Activated T-cell treated with anti-CD3 and anti-CD28 coated beads for 1 hour (primary cell): ENCODE data around the gene UBE2L3.
A peak's percentile ranks its signal among the peaks of the same experiment; 100 is the strongest.
"Not testable (repeated sequence)": the region's sequence is repeated elsewhere in the genome, so short reads cannot be mapped to it uniquely, and the experiment has no call there.

Experiments used
- DNase-seq: peaks from one replicate; pipeline ENCODE4 v3.0.0-alpha.2; 2020; ENCODE audit warnings: low read depth

The UBE2L3 gene

DNA sequence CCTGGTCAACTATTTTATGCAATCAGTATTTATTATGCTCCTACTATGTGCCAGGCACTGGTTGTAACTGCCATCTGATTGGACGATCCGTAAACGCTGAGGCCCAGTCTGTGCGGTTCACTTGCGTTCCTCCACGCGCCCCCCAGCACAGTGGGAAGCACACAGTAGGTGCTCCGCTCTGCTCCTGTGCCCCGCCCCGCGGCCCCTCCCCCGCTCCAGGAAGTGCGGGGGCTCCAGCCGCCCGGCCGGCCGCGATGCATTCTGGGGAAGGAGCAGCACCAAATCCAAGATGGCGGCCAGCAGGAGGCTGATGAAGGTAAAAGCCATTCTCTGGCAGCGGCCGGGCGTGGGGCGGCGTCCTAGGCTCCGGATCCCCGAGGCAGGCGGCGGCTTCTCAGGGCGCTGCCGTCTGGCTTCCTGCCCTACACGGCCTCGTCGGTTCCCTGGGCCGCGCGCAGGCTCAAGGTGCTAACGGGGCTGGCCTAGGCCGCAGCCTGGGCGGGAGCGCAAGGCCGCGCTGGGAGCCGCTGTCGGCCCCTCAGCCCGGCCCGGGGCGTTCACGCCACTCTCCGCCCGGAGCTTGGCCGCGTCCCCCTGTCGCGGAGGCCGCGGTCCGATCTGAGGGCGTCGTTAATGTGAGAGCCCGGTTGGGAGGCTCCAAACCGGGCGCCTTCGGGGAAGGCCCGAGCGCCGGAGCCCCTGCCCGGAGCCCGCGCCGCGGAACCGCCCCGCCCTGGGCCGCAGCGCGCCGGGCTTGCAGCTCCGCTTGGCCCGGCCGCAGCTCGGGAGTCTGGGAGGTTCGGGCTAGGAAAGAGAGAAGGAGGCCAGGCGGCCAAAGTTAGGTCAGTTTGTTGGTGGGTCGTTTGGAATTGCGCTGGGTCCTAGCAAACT lies at the start of gene UBE2L3:
TSS of gene UBE2L3 (plus strand) at position 259 of the 891 bp plus-strand sequence. CDS start at position 290, 31 bp downstream.
- peak; percentile 78 for DNase-seq

GRCh38 chr22:21526705-21527500 lies 40.6 kb upstream of the UBE2L3 start:
- not testable (repeated sequence) for DNase-seq

GRCh38 chr22:21531525-21531924 lies 36.0 kb upstream of the UBE2L3 start:
- DNase-seq, result not testable (repeated sequence)

DNA sequence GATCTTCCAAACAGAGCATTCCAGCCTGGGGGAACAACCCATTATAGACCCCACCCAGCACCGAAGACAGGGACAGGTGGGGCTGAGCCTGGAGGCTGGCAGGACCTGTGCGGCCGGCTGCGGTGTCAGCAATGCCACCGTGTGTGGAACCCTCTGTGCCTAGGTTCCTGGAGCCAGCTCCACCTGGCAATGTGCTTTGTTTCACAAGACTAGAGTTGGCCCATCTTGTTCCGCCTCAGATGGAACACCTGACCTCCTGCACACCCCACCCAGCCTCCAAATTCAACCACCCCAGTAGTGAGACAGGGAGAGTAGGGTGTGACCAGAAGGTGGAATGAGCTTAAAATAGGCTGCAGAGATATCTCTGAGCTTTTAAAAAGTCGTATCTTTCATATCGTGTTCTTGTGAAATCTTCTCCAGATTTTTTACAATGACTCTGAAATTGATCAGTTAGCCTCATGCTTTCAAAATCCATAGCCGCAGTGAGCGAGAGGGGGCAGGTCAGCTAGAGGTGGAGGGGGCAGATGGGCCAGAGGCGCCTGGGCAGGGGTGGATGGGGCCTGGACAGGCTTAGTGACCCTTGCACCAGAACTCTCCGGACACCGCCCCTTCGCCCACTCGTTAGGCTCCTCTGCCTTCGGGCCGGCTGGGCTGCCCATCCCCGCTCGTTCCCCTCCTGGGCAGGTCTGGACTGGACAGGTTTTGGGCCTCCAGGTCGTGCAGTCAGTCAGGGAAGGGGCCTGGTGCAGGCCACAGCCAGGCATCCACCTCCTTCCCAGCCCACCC lies 34.5 kb upstream of the UBE2L3 start:
- DNase-seq, result not testable (repeated sequence)

GRCh38 chr22:21539862-21540261 lies 27.7 kb upstream of the UBE2L3 start:
- DNase-seq, result not testable (repeated sequence)

DNA sequence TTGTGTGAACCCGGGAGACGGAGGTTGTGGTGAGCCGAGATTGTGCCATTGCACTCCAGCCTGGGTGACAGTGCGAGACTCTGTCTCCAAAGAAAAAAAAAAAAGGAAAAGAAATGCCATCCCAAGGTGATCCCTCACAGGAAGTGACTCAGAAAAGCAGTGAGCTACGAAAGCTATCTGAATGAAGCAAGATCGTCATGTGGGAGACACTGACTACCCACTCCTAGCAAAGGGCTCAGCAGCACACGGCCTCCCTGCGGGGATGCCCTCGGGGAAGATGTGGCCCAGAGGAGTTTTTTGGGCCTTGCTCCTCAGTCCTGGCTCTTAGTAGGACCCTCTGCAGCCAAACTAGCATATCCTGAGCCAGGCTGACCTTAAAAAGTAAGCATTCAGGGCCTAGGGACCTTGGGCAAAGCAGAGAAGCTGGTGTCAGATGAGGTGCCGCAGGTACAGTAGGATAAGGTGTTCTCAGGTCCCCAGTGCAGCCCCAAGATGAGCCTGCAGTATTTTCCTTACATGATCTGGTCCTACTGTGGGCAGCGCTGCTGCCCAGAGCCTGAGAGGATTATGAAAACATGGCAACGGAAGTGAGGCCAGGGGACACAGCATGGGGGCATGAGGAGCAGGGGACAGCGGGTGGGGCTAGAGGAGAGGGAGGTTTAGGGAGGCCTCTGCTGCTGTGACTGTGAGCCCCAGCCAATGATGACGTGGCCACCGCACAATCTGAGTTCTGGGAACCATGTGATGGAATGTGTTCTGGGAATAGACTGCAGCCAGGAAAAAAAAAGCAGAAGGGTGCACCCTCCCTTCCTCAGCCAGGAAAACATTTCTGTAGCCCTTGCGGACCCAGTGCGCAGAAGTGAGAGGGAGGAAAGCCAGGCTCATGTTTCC lies 22.8 kb upstream of the UBE2L3 start:
- not testable (repeated sequence) for DNase-seq

DNA sequence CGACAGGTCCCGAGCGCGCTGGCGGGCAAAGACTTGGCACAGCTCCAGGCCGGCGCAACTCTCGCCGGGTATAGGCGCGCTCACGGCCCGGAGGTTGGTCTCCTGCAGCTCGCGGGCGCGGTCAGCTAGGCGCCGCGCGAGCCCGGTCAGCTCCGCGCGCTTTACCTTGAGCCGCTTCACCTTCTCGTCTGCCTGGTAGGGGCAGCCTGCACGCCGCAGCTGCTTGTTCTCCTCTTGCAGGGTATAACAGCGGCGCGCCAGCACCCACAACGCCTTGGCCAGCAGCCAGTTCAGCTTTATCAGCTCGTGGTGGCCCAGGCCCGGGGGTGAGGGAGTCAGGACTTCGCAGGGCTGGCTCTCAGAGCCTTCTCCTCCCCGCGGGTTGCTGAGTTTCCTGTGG lies 18.0 kb upstream of the UBE2L3 start:
- DNase-seq, result not testable (repeated sequence)

- DNase-seq, result not testable (repeated sequence)
Observed at GRCh38 chr22:21550008-21550677, 17.4 kb upstream of the UBE2L3 start.

GRCh38 chr22:21550678-21551047 lies 16.9 kb upstream of the UBE2L3 start:
- not testable (repeated sequence) for DNase-seq

DNA sequence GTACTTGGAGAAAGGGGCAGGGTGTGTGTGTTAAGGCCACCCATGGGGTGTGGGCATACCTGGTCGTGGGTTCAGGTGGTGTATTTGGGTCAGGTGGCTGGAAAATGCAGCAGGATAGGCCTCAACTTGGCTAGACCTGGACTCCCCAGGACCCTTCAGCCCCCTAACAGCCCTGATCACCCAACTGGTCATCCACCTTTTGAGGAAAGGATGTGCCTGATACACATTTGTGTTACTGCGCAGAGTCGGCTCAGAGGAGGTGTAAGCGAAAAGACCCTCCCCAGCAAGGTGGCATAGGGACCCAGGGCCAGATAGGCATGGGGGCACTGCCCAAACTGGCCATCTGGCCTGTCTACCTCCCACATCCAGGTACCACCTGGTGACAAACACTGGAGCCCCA lies 16.2 kb upstream of the UBE2L3 start, which contains the start of gene RIMBP3C:
TSS of gene RIMBP3C (minus strand) at position 101 of the 400 bp plus-strand sequence. CDS start 485 bp downstream, outside the sequence.
- DNase-seq, result not testable (repeated sequence)

DNA sequence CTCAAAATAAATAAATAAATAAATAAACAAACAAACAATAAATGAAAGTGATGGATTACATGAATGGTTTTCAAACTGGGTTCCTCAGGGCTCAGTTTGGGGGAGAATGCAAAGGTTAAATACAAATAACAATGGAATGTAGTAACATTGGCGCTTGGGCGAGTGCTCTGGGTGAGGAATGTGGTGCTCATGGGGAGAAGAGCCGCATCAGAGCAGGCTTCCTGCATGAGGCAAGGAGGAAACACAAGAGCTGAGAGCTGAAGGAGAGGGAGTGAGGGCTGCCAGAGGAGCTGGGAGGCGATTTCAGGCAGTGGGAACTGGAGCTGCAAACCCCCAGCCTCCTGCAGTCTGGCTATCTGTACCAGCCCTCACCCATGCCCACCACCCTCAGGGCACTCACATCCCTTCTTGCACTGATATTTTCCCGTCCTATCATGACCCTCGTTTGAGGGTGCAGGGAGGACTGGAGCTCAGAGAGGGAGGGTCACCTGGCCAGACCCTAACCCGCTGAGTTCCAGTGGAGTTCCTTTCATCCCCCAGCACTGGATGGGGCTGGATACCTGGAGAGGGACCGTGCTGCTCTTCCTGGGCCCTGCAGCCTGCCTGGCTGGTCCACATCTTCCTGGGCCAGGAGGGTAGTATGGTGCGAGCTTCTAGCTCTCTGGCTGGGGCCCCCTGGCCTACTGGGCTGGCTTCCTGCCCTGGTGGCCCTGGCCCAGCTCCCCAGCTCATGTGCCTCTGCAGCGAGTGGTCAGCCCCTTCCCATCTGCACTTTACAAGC lies 8.0 kb upstream of the UBE2L3 start:
- DNase-seq, result not testable (repeated sequence)

GRCh38 chr22:21560657-21561056 lies 6.9 kb upstream of the UBE2L3 start:
- DNase-seq, result not testable (repeated sequence)

GRCh38 chr22:21563912-21564311 lies 3.6 kb upstream of the UBE2L3 start:
- no peak for DNase-seq

DNA sequence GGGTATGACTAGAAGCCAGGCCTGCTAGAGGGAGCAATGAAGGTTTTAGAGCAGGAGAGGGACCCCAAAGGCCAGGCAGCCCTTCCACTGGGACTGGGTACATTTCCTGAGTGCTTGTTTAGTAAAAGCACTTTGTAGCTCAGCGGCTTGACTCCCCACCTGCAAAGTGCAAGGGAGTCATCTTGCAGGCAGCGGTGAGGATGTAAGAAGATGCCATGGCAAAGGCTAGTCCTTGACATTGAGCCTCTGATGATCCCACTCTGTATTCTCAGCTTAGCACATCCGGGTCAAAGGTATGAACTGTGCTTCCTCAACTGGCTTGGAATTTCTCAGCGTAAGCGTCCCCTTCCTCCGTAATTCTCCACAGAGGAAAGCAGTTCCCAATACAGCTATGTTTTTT lies 3.1 kb upstream of the UBE2L3 start:
- DNase-seq, result no peak

DNA sequence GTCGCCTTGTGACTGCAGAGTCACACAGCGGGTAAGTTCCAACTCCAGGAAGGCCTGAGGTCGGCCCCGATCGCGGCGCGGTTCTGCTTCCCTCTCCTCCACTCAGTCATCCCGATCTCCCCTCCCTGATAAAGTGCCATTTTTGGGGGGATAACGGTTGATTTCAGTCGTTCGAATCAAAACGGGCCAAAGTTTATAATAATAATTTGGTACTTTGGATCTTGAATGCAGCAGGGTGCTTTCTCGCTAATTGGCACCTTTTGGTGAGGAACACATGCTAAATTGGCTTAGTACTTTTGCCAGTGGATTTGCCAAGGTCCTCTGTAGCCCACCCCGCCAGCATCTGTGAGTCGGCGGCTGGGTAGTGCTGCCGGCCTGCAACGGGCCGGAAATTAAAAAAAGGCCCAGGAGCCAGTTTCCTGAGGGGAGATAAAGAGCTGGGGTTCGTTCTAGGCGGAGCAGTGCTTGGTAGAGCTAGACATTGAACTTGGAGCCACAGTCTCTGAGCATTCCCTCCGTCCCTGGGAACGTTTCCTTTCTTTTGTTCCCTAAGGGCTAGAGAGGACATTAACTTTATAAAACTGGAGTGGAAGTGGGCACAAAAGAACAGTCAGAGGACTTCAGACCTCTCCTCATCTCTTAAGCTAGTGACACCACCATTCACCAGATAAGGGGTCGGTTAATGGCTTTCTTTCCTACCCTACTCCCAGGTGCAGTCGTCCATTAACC lies 997 bp downstream of the UBE2L3 start:
- peak; percentile 9 for DNase-seq

GRCh38 chr22:21569076-21569427 lies 1.5 kb downstream of the UBE2L3 start:
- DNase-seq, result not testable (repeated sequence)

DNA sequence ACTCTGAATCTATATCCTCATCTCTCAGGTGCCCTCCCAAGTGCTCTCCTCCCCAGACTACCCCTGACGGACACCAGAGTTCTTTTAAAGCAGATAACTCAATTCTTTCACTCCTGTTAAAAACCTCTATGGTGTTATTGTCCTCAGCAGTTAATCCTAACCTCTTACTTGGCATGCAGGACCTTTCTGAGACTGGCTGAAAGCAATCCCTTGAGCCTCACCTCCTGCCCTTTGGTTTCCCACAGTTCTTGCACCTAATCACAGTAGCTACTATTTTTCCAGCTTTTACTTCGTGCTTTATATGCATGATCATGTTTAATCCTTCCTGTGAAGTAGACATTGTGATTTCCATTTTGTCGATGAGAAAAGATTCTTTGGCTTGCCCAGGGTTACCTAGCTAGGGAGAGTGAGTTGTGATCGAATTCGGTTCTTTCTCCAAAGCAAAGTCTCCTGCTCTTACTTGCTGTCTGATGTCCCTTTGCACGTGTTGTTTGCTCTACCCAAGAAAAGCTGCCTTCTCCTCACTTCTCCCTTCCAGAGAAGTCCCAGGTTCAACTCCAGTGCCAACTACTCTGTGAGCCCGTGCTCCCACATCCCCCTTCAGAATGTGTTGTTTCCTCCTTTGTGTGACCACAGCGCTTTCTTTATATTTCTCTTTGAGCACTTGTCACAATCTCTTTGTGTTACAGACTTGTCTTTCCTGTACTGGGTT lies 2.1 kb downstream of the UBE2L3 start:
- DNase-seq, result no peak

- DNase-seq, result no peak
Observed at GRCh38 chr22:21570398-21570797, 2.9 kb downstream of the UBE2L3 start.
